Upper lobe of left lung (tissue), 6 donors: ENCODE results near the gene SYT7. TPM values are rescaled to one million over a fixed set of nuclear protein-coding genes. Genes with fewer than 3 reads are reported as not detected.
A peak's percentile ranks its signal among the peaks of the same experiment; 100 is the strongest.

Experiments
- ATAC-seq, 2 donors: fragments of 200-7000 bp; cut with Tn5 transposase; one replicate each; pipeline ENCODE4 v1.9.1; 2022; ENCODE audit warnings: mild to moderate bottlenecking in 2 of 2, moderate library complexity in 2 of 2; ENCODE audit not compliant: low FRiP score in 2 of 2
- DNase-seq, 2 donors: peaks; one replicate each; pipeline ENCODE4 v3.0.0-alpha.2; 2019 to 2020
- H3K27ac ChIP-seq, 4 donors: fragments of 200-600 bp; sonication (generic); one replicate each; pipeline ENCODE4 v1.5.1; 2016 to 2019
- H3K27me3 ChIP-seq, 4 donors: fragments of 200-600 bp; sonication (generic); one replicate each; pipeline ENCODE4 v1.5.1; 2017 to 2019
- H3K36me3 ChIP-seq, 4 donors: fragments of 200-600 bp; sonication (generic); one replicate each; pipeline ENCODE4 v1.5.1; 2016 to 2019
- H3K4me1 ChIP-seq, 4 donors: fragments of 200-600 bp; sonication (generic); one replicate each; pipeline ENCODE4 v1.5.1; 2018 to 2019
- H3K4me3 ChIP-seq, 4 donors: fragments of 200-600 bp; sonication (generic); one replicate each; pipeline ENCODE4 v1.5.1; 2017 to 2019; ENCODE audit warnings: mild to moderate bottlenecking in 2 of 4, moderate library complexity in 1 of 4
- H3K9me3 ChIP-seq, 4 donors: fragments of 200-600 bp; sonication (generic); one replicate each; pipeline ENCODE4 v1.5.1; 2018 to 2019
- CTCF ChIP-seq, 6 experiments: fragments of 450-650 bp in 4 of 6; fragments of 200-600 bp in 2 of 6; sonication (generic) in 2 of 6; IDR thresholded peaks; one replicate each; pipeline ENCODE4 v1.5.1; 2016 to 2019; ENCODE audit warnings: antibody characterized with exemption in 6 of 6
- EP300 ChIP-seq, 4 donors: sonication (generic); formaldehyde crosslinking; IDR thresholded peaks; one replicate each; pipeline ENCODE4 v1.5.1; 2017; ENCODE audit warnings: antibody characterized with exemption in 4 of 4, control low read depth in 2 of 4
- POLR2A ChIP-seq, 4 donors: fragments of 450-650 bp; IDR thresholded peaks; one replicate each; pipeline ENCODE4 v1.5.1; 2016 to 2017; ENCODE audit warnings: antibody characterized with exemption in 4 of 4, mild to moderate bottlenecking in 2 of 4
- POLR2AphosphoS5 ChIP-seq, 2 donors: sonication (generic); formaldehyde crosslinking; IDR thresholded peaks; one replicate each; pipeline ENCODE4 v1.5.1; 2017; ENCODE audit warnings: antibody characterized with exemption in 2 of 2
- WGBS, 2 donors: methylation state at CpG; one replicate each; pipeline ENCODE4 v1.1.5; 2017 to 2018; 5-methylcytosine and 5-hydroxymethylcytosine counted together
- total RNA-seq, 6 donors: library from RNA; depleted of rRNA in 4 of 6; stranded (reverse); fragments of >200 nt in 4 of 6; gene quantifications; one replicate each; pipeline versions ENCODE4 v1.1.0 to v1.2.1, GENCODE V29; 2016 to 2021
- donor health status: DM: no; HTN: no; CAD: no; lungs with moderate emphysema.
- donor health status: DM: no; HTN: yes; CAD: no; lungs with severe emphysema.

The SYT7 gene
- total RNA-seq, 6 donors from 2014 or later = 2.1 to 7.3 (median 4.9) TPM

GRCh38 chr11:61613051-61613450, 32.2 kb upstream of the SYT7 start:
- no peak for ATAC-seq
- 69 to 74% methylated on average over 7 to 9 of the region's 9 CpGs for WGBS, 2 donors
- no peaks in the 10 kb centered on the region for H3K36me3 ChIP-seq
- TF ChIP-seq CTCF (IDR thresholded peaks at IDR 0.05) (no peak), POLR2A (IDR thresholded peaks at IDR 0.05) (no peak), POLR2AphosphoS5 (IDR thresholded peaks at IDR 0.05) (no peak), EP300 (IDR thresholded peaks at IDR 0.05) (no peak)
- no peak overlapping the region for H3K4me3 ChIP-seq
- no peaks in the 10 kb centered on the region for H3K4me1 ChIP-seq
- no peaks in the 10 kb centered on the region for H3K27me3 ChIP-seq
- DNase-seq = no peak
- H3K27ac ChIP-seq = no peak overlapping the region
- no peaks in the 10 kb centered on the region for H3K9me3 ChIP-seq

DNA sequence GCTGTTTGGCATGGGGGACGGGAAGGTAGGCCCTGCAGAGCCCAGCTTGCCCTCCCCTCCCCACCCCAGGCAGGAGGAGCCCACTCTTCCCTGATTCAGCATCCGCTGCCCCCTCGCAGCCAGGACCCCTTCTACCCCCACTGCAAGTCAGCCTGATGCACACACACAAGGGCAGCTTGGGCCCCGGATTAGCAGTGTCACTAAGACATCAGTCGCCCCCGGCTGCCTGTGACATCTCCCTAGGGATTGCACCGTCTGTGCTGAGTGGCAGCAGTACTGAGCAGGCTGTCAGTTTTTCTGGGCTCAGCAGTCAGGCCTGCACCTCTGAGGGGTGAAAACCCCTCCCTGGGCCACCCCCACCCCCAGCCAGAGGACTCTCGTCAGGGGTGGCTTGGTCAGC, 30.4 kb upstream of the SYT7 start:
- H3K4me3 ChIP-seq = no peak overlapping the region
- H3K27me3 ChIP-seq = no peaks in the 10 kb centered on the region
- H3K36me3 ChIP-seq = no peaks in the 10 kb centered on the region
- H3K9me3 ChIP-seq = no peaks in the 10 kb centered on the region
- no peak for DNase-seq
- TF ChIP-seq POLR2A (IDR thresholded peaks at IDR 0.05) (no peak), CTCF (IDR thresholded peaks at IDR 0.05) (no peak), EP300 (IDR thresholded peaks at IDR 0.05) (no peak), POLR2AphosphoS5 (IDR thresholded peaks at IDR 0.05) (no peak)
- H3K4me1 ChIP-seq = no peaks in the 10 kb centered on the region
- ATAC-seq = no peak
- WGBS, 2 donors = 91 to 93% methylated on average over 8 of the region's 8 CpGs
- H3K27ac ChIP-seq = no peak overlapping the region

DNA sequence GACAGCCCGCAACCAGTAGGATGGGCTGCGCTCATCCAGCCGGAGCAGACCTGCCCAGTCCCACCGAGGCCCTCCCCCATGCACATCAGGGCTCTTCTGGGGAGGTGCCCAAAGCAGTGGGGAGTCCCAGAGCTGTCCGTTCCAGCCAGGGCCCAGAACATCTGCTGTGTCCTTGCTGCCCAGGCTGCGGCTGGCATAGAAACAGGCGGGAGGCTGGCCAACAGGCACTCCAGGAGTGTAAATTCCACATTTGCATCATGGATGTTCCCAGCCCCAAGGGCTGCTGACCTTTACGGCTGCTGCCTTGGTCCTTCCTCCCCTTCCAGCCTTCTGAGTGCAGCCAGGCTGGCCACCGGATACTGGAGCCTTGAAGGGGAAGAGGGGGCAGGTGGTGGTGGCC, 30.0 kb upstream of the SYT7 start:
- no peaks in the 10 kb centered on the region for H3K4me1 ChIP-seq
- no peak overlapping the region for H3K27ac ChIP-seq
- H3K9me3 ChIP-seq = no peaks in the 10 kb centered on the region
- H3K27me3 ChIP-seq = no peaks in the 10 kb centered on the region
- H3K4me3 ChIP-seq = no peak overlapping the region
- no peaks in the 10 kb centered on the region for H3K36me3 ChIP-seq
- TF ChIP-seq POLR2A (IDR thresholded peaks at IDR 0.05) = no peak
- TF ChIP-seq POLR2AphosphoS5 (IDR thresholded peaks at IDR 0.05) = no peak
- TF ChIP-seq CTCF (IDR thresholded peaks at IDR 0.05) = no peak
- TF ChIP-seq EP300 (IDR thresholded peaks at IDR 0.05) = no peak
- 81 to 96% methylated on average over 5 to 9 of the region's 9 CpGs for WGBS, 2 donors
- DNase-seq (no peak), ATAC-seq (peak in 1 of 2 donors; percentile 18)

- H3K27ac ChIP-seq = no peak overlapping the region
- DNase-seq (no peak), ATAC-seq (peak in 1 of 2 donors; percentile 31)
- no peak for TF ChIP-seq POLR2AphosphoS5 (IDR thresholded peaks at IDR 0.05)
- TF ChIP-seq EP300 (IDR thresholded peaks at IDR 0.05) = no peak
- no peak for TF ChIP-seq POLR2A (IDR thresholded peaks at IDR 0.05)
- TF ChIP-seq CTCF (IDR thresholded peaks at IDR 0.05) = no peak
- WGBS, 2 donors = 21 to 41% methylated on average over 5 to 8 of the region's 8 CpGs
- no peaks in the 10 kb centered on the region for H3K36me3 ChIP-seq
- H3K27me3 ChIP-seq = no peaks in the 10 kb centered on the region
- no peak overlapping the region for H3K4me3 ChIP-seq
- no peaks in the 10 kb centered on the region for H3K4me1 ChIP-seq
- no peaks in the 10 kb centered on the region for H3K9me3 ChIP-seq
These were observed 29.1 kb upstream of the SYT7 start for GRCh38 chr11:61609980-61610366.
